AG04449 (cell line): ENCODE measurements around the gene DNAAF5.

Experiments used
- CTCF ChIA-PET: fragments of 350-600 bp; formaldehyde crosslinking; extraction: SDS; loops from one replicate; lab custom pipeline; 2021; ENCODE audit warnings: antibody characterized with exemption; lab: Yijun Ruan, JAX
- POLR2A ChIA-PET: fragments of 400-600, 350-600 bp; formaldehyde crosslinking; extraction: SDS; loops from one replicate; lab custom pipeline; 2020; ENCODE audit warnings: antibody characterized with exemption, inconsistent platforms; lab: Yijun Ruan, JAX
- DNase-seq: peaks from one replicate; pipeline ENCODE4 v3.0.0-alpha.2; 2010; ENCODE audit warnings: low read depth, low spot score
- H3K4me3 ChIP-seq: 2 replicates; pipeline ENCODE4 v1.5.1; 2011; ENCODE audit warnings: low read depth, mild to moderate bottlenecking, control low read depth, low read length
- TF ChIP-seq, protein P1 (sequence below): IDR thresholded peaks from one replicate; pipeline ENCODE4 v1.5.1; 2011; ENCODE audit warnings: mild to moderate bottlenecking, moderate library complexity, low read length, control low read depth, inconsistent platforms; ENCODE audit not compliant: insufficient read depth; ENCODE audit errors: missing control alignments

Gene DNAAF5

DNA sequence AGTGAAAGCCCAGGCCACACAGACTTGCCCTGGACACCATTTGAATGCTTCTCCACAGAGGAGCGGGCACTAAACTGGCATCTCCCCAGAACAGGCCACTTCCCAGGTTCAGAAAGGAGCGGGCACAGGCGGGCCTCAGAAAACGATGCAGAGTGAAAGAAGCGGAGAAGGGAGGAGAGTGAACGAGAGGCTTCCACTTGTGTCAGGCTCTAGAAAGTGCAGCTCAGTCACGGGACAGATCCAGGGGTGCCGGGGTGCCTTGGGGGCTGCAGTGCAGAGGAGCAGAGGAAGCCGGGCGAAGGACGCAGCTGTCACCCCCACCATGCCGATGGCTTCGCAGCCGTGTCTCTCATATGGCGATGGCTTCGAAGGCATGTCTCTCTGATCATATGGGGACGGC, 26.7 kb downstream of the DNAAF5 start:
- CTCF ChIA-PET = no interaction called here
- TF ChIP-seq, protein P1, sequence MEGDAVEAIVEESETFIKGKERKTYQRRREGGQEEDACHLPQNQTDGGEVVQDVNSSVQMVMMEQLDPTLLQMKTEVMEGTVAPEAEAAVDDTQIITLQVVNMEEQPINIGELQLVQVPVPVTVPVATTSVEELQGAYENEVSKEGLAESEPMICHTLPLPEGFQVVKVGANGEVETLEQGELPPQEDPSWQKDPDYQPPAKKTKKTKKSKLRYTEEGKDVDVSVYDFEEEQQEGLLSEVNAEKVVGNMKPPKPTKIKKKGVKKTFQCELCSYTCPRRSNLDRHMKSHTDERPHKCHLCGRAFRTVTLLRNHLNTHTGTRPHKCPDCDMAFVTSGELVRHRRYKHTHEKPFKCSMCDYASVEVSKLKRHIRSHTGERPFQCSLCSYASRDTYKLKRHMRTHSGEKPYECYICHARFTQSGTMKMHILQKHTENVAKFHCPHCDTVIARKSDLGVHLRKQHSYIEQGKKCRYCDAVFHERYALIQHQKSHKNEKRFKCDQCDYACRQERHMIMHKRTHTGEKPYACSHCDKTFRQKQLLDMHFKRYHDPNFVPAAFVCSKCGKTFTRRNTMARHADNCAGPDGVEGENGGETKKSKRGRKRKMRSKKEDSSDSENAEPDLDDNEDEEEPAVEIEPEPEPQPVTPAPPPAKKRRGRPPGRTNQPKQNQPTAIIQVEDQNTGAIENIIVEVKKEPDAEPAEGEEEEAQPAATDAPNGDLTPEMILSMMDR = no peak
- POLR2A ChIA-PET = no interaction called here
- DNase-seq = no peak
- H3K4me3 ChIP-seq = no peak overlapping the region

DNA sequence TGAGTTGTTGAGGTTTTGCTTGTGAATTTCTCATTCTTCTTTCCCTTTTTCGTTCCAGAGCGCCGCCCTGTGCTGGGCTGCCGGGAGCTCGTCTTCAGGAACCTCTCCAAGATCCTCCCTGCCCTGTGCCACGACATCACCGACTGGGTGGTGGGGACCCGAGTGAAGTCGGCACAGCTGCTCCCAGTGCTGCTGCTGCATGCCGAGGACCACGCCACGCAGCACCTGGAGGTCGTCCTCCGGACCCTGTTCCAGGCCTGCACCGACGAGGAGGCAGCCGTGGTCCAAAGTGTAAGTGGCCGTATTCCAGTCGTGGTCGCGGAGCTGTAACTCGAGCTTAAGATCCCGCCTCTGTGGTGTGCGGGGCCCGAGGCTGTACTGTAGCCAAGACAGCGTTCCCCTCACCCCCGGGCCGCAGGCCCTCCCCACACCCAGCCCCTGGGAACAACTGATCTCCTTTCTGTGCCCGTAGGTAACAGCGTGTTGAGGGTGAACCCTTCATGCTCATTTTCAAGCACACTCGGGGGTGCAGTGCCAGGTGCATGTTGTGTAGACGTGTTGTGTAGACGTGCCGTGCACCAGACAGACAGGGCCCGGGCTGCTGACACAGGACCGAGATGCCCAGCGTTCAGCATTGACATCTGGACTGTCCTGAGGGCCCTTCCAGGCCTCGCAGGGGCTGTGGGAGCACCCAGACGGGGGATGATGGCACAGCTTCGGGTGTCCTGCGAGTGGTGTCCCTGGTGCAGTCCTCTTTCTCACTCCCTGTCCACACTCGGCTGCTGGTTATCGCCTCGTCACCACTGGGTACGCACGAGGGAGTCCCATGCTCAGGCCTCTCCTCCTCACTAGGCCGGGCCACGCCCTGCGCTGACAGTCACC, 28.3 kb downstream of the DNAAF5 start:
- CTCF ChIA-PET = interaction anchor here (1.4 kb wide), 1 partner anchor 12 kb away, joined by 4 read pairs; no protein-coding TSS in a partner anchor
- H3K4me3 ChIP-seq = no peak overlapping the region
- POLR2A ChIA-PET = no interaction called here
- DNase-seq = no peak
- TF ChIP-seq, protein P1 = no peak

DNA sequence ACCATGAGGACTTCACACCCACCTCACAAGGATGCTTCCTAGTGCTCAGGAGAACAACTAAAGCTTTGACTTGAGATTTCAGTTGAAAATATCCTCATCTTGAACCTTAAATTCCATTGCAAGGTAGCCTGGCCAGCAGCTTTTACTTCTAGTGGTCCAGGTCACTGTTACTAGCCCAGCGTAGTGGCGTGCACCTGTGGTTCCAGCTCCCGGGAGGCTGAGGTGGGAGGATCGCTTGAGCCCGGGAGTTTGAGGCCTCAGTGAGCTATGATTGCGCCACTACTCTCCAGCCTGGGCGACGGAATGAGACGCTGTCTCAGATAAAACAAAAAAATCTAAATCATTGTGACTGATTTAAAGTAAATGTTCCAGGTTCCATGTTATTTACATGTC, 28.9 kb downstream of the DNAAF5 start:
- ChIA-PET CTCF (interaction anchor here (1.4 kb wide), 1 partner anchor 12 kb away, joined by 4 read pairs; no protein-coding TSS in a partner anchor), POLR2A (no interaction called here)
- DNase-seq = no peak
- no peak overlapping the region for H3K4me3 ChIP-seq
- TF ChIP-seq, protein P1 = no peak

DNA sequence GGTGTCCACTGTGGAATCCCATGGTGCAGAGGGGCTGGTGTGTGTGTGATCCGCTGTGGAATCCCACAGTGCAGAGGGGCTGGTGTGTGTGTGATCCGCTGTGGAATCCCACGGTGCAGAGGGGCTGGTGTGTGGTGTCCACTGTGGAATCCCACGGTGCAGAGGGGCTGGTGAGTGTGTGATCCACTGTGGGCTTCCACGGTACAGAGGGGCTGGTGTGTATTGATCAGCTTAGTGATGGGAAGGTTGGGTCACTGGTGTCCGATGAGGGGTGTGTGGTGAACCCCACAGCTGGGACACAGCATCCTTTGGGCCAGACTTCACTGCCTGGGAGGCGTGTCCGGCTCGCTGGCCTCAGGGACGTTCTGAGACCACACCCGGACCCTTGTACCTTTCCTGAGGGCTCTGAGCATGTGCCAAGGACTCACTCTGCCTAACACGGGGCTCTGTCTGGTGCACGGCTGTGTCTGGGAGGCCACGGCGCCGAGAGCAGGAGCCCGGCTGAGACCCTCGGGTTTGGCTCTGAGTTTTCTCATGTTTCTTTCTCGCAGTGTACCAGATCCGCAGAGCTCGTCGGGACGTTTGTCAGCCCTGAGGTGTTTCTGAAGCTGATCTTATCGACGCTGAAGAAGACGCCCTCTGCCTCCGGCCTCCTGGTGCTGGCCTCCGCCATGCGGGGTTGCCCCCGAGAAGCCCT, 29.9 kb downstream of the DNAAF5 start:
- DNase-seq = no peak
- H3K4me3 ChIP-seq = no peak overlapping the region
- ChIA-PET CTCF (no interaction called here), POLR2A (no interaction called here)
- TF ChIP-seq, protein P1 = no peak

DNA sequence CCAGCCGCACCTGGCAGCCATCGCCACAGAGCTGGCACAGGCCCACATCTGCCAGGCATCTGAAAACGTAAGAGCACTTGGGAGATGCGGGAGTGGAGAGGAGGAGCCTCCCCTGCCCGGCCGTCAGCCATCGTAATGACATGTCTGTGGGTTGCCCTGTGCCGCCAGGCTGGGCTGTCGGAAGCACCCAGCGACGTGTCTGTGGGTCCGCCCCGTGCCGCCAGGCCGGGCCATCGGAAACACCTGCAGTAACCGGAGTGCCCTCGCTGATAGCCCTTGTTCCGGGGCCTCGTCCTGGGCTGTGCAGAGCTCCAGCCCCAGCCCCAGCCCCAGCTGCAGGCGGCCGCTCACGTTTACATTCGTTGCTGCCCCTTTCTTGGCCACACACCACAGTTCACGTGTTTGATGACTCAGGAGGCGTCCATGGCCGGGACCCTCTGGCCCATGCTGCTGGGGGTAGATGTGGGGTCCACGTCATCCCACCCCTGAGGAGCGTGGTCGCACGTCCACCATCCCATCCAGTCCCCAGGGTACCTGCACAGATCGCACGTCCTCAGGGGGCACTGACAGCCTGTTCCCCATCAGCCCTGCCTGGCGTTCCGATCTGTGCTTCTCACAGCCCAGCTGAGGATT, 30.5 kb downstream of the DNAAF5 start:
- TF ChIP-seq, protein P1 = no peak
- no peak for DNase-seq
- H3K4me3 ChIP-seq = no peak overlapping the region
- CTCF ChIA-PET = interaction anchor here (2.2 kb wide), 1 partner anchor 436 kb away, joined by 6 read pairs; no protein-coding TSS in a partner anchor
- POLR2A ChIA-PET = no interaction called here
